H1 (cell line): Measurements from ENCODE around the gene ANK3. TPM values are rescaled to one million over a fixed set of nuclear protein-coding genes. Genes with fewer than 3 reads are reported as not detected.

Source experiments
- CTCF ChIA-PET: fragments of 300-600 bp; sonication (Branson Sonifier 250); formaldehyde crosslinking; loops from one replicate; lab custom pipeline; 2021; ENCODE audit not compliant: partially characterized antibody; lab: Charles Lee
- POLR2A ChIA-PET: fragments of 300-600 bp; sonication (Branson Sonifier 250); formaldehyde crosslinking; loops from one replicate; lab custom pipeline; 2021; ENCODE audit warnings: inconsistent platforms; ENCODE audit not compliant: partially characterized antibody; lab: Charles Lee
- DNase-seq, 2 experiments: peaks; one replicate each; pipeline versions ENCODE4 v3.0.0 to v3.0.0-alpha.2; 2010 to 2022; ENCODE audit warnings: low spot score in 2 of 2, low read depth in 1 of 2, mixed read lengths in 1 of 2
- FAIRE-seq: peaks from 2 replicates; lab custom pipeline; 2011; peaks lifted over from hg19 to GRCh38; lab: Jason Lieb, UNC
- H2AFZ ChIP-seq: 2 replicates; pipeline ENCODE4 v1.8.1; 2012; ENCODE audit warnings: low read length, inconsistent platforms
- H2AK5ac ChIP-seq: 2 replicates; pipeline ENCODE4 v1.6.1; 2013; ENCODE audit warnings: low read depth, low read length
- H2BK120ac ChIP-seq: replicated peaks from 2 replicates; pipeline ENCODE3; 2013; ENCODE audit warnings: low read depth, low read length, inconsistent platforms
- H2BK12ac ChIP-seq: 2 replicates; pipeline ENCODE4 v1.6.1; 2013; ENCODE audit warnings: low read depth, low read length
- H2BK15ac ChIP-seq: 2 replicates; pipeline ENCODE4 v1.6.1; 2013; ENCODE audit warnings: low read length
- H2BK20ac ChIP-seq: 2 replicates; pipeline ENCODE4 v1.6.1; 2013; ENCODE audit warnings: low read length
- H2BK5ac ChIP-seq: 2 replicates; pipeline ENCODE4 v1.6.1; 2013; ENCODE audit warnings: low read depth, low read length
- H3K14ac ChIP-seq: 2 replicates; pipeline ENCODE4 v1.6.1; 2013; ENCODE audit warnings: inconsistent platforms; ENCODE audit not compliant: insufficient read length
- H3K18ac ChIP-seq: 2 replicates; pipeline ENCODE4 v1.6.1; 2013; ENCODE audit warnings: low read length; ENCODE audit errors: extremely low read depth
- H3K23ac ChIP-seq: 2 replicates; pipeline ENCODE4 v1.6.1; 2013; ENCODE audit warnings: inconsistent platforms; ENCODE audit not compliant: insufficient read length
- H3K23me2 ChIP-seq: 2 replicates; pipeline ENCODE4 v1.6.1; 2013; ENCODE audit warnings: low read depth, low read length
- H3K27ac ChIP-seq: 2 replicates; pipeline ENCODE4 v1.6.1; 2011; ENCODE audit warnings: low read depth, low read length, inconsistent platforms
- H3K27me3 ChIP-seq, 4 experiments: replicated peaks in 1 of 4; 1 replicate in 1 of 4; 2 replicates in 3 of 4; pipeline versions ENCODE4 v1.6.1 to v1.8.1; 2011 to 2013; ENCODE audit warnings: low read length in 3 of 4, mild to moderate bottlenecking in 3 of 4, inconsistent platforms in 2 of 4, mixed read lengths in 2 of 4, moderate library complexity in 1 of 4; ENCODE audit not compliant: control insufficient read depth in 3 of 4, insufficient read depth in 3 of 4; ENCODE audit errors: extremely low read depth in 1 of 4
- H3K36me3 ChIP-seq, 4 experiments: 2 replicates each; pipeline versions ENCODE4 v1.6.1 to v1.8.1; 2011 to 2013; ENCODE audit warnings: mild to moderate bottlenecking in 4 of 4, low read length in 3 of 4, moderate library complexity in 2 of 4, control low read depth in 1 of 4, inconsistent platforms in 1 of 4; ENCODE audit not compliant: insufficient read depth in 4 of 4, control insufficient read depth in 2 of 4
- H3K4ac ChIP-seq: replicated peaks from 2 replicates; pipeline ENCODE3; 2013; ENCODE audit warnings: low read length, low read depth, mixed read lengths, inconsistent platforms; ENCODE audit not compliant: insufficient read length
- H3K4me1 ChIP-seq, 4 experiments: replicated peaks in 1 of 4; 1 replicate in 1 of 4; 2 replicates in 3 of 4; pipeline versions ENCODE4 v1.6.1 to v1.8.1; 2011 to 2013; ENCODE audit warnings: low read length in 3 of 4, inconsistent platforms in 2 of 4, mixed read lengths in 1 of 4; ENCODE audit not compliant: insufficient read depth in 4 of 4, control insufficient read depth in 3 of 4
- H3K4me2 ChIP-seq, 2 experiments: 2 replicates each; pipeline versions ENCODE4 v1.6.1 to v1.8.1; 2011 to 2013; ENCODE audit warnings: low read depth in 2 of 2, low read length in 2 of 2, control low read depth in 1 of 2, inconsistent platforms in 1 of 2, mild to moderate bottlenecking in 1 of 2; ENCODE audit not compliant: insufficient read depth in 1 of 2
- H3K4me3 ChIP-seq, 4 experiments: fragments of 200-600, 300-600 bp in 1 of 4; sonication (generic), shearing (Covaris generic), sonication (Bioruptor Twin) in 1 of 4; 2 replicates each; pipeline versions ENCODE4 v1.5.1 to v1.8.1; 2011 to 2016; ENCODE audit warnings: low read length in 4 of 4, low read depth in 3 of 4, control low read depth in 2 of 4, inconsistent platforms in 2 of 4, mild to moderate bottlenecking in 2 of 4, mixed read lengths in 1 of 4, moderate library complexity in 1 of 4; ENCODE audit not compliant: insufficient read depth in 2 of 4; ENCODE audit errors: extremely low read depth in 1 of 4
- H3K56ac ChIP-seq: replicated peaks from 2 replicates; pipeline ENCODE3; 2013; ENCODE audit warnings: low read depth, mild to moderate bottlenecking, mixed read lengths, low read length, inconsistent platforms; ENCODE audit not compliant: insufficient read length
- H3K79me1 ChIP-seq: 2 replicates; pipeline ENCODE4 v1.6.1; 2013; ENCODE audit warnings: low read depth, low read length, control low read depth
- H3K79me2 ChIP-seq, 2 experiments: 2 replicates each; pipeline versions ENCODE4 v1.6.1 to v1.8.1; 2012 to 2013; ENCODE audit warnings: low read length in 2 of 2, mild to moderate bottlenecking in 2 of 2, inconsistent platforms in 1 of 2; ENCODE audit not compliant: insufficient read depth in 2 of 2, control insufficient read depth in 1 of 2
- H3K9ac ChIP-seq, 4 experiments: replicated peaks in 1 of 4; 1 replicate in 1 of 4; 2 replicates in 3 of 4; pipeline versions ENCODE4 v1.6.1 to v1.8.1; 2011 to 2013; ENCODE audit warnings: low read depth in 3 of 4, low read length in 3 of 4, control low read depth in 2 of 4, mild to moderate bottlenecking in 2 of 4, moderate library complexity in 2 of 4, inconsistent platforms in 1 of 4; ENCODE audit errors: extremely low read depth in 1 of 4
- H3K9me3 ChIP-seq, 2 experiments: 2 replicates each; pipeline versions ENCODE4 v1.6.1 to v1.8.1; 2012 to 2013; ENCODE audit warnings: mild to moderate bottlenecking in 2 of 2, moderate library complexity in 2 of 2, control low read depth in 1 of 2, inconsistent platforms in 1 of 2, low read depth in 1 of 2, low read length in 1 of 2, mixed read lengths in 1 of 2; ENCODE audit not compliant: insufficient read depth in 2 of 2
- H4K20me1 ChIP-seq, 2 experiments: replicated peaks in 1 of 2; 2 replicates each; pipeline versions ENCODE3 to v1.8.1; 2011 to 2013; ENCODE audit warnings: inconsistent platforms in 2 of 2, low read length in 2 of 2, mild to moderate bottlenecking in 1 of 2; ENCODE audit not compliant: insufficient read depth in 2 of 2, control insufficient read depth in 1 of 2
- H4K5ac ChIP-seq: 2 replicates; pipeline ENCODE4 v1.6.1; 2013; ENCODE audit warnings: low read length, low read depth, mixed read lengths, inconsistent platforms; ENCODE audit not compliant: insufficient read length
- H4K8ac ChIP-seq: 2 replicates; pipeline ENCODE4 v1.8.0; 2013; ENCODE audit warnings: mild to moderate bottlenecking, moderate library complexity, low read length, inconsistent platforms; ENCODE audit not compliant: insufficient read depth; ENCODE audit errors: extremely low read depth
- H4K91ac ChIP-seq: replicated peaks from 2 replicates; pipeline ENCODE3; 2013; ENCODE audit warnings: low read length, mixed read lengths, inconsistent platforms; ENCODE audit not compliant: insufficient read length
- BRCA1 ChIP-seq: IDR thresholded peaks from 2 replicates; pipeline ENCODE4 v1.6.1; 2012; ENCODE audit warnings: low read depth, low read length, improper control_type of control experiment
- CBX8 ChIP-seq: fragments of 300-800, 300-1000 bp; sonication (generic); IDR thresholded peaks from 2 replicates; pipeline ENCODE4 v1.7.1; 2016; ENCODE audit warnings: low read depth, low read length, borderline replicate concordance
- CHD2 ChIP-seq: IDR thresholded peaks from 2 replicates; pipeline ENCODE4 v1.6.1; 2012; ENCODE audit warnings: low read length, improper control_type of control experiment
- EP300 ChIP-seq, 2 experiments: IDR thresholded peaks; 1 replicate in 1 of 2; 2 replicates in 1 of 2; pipeline ENCODE4 v1.6.1; 2011 to 2012; ENCODE audit warnings: low read depth in 2 of 2, low read length in 2 of 2, mild to moderate bottlenecking in 2 of 2, borderline replicate concordance in 1 of 2, inconsistent platforms in 1 of 2, moderate library complexity in 1 of 2
- NRF1 ChIP-seq: IDR thresholded peaks from 2 replicates; pipeline ENCODE4 v1.6.1; 2011; ENCODE audit warnings: mild to moderate bottlenecking, low read depth, low read length, improper control_type of control experiment
- SP1 ChIP-seq: IDR thresholded peaks from 2 replicates; pipeline ENCODE4 v1.6.1; 2011; ENCODE audit warnings: low read depth, low read length
- WGBS, 2 experiments: shearing (Covaris generic) in 1 of 2; methylation state at CpG; one replicate each; pipeline versions ENCODE4 v1.1.6 to v1.1.7; 2013 to 2015; ENCODE audit warnings: low lambda C conversion rate in 2 of 2, mixed read lengths in 2 of 2, inconsistent platforms in 1 of 2, low coverage in 1 of 2, missing lambda C conversion rate in 1 of 2; ENCODE audit not compliant: insufficient replicate concordance in 2 of 2, insufficient coverage in 1 of 2, insufficient read length in 1 of 2; ENCODE audit errors: extremely low coverage in 1 of 2, missing lambda C conversion rate in 1 of 2; 5-methylcytosine and 5-hydroxymethylcytosine counted together
- polyA plus RNA-seq, 7 experiments: library from polyadenylated mRNA; depleted of rRNA in 3 of 7; stranded (reverse) in 5 of 7; unstranded in 2 of 7; fragments of >200 nt in 5 of 7; fragments of 200-250 nt in 2 of 7; gene quantifications; 1 replicate in 5 of 7; 2 replicates in 1 of 7; 4 replicates in 1 of 7; pipeline versions ENCODE4 v1.2.1 to v1.2.3, GENCODE V29; 2011 to 2013; ENCODE audit warnings: missing spikeins in 2 of 7, mixed read lengths in 2 of 7
- total RNA-seq: library from RNA; stranded (reverse); fragmentation: NEBNext Ultra II Directional; extraction: Animal tissue kit (Norgen Biotek cat#: 25700); gene quantifications from 2 replicates; pipeline ENCODE4 v1.2.1, GENCODE V29; 2021

Gene ANK3
- total and polyA plus RNA-seq, 2 of the 8 experiments (the other 6 are each of a cell fraction or from before 2014, with no cell fraction given): 18.1 to 67.9 TPM

DNA sequence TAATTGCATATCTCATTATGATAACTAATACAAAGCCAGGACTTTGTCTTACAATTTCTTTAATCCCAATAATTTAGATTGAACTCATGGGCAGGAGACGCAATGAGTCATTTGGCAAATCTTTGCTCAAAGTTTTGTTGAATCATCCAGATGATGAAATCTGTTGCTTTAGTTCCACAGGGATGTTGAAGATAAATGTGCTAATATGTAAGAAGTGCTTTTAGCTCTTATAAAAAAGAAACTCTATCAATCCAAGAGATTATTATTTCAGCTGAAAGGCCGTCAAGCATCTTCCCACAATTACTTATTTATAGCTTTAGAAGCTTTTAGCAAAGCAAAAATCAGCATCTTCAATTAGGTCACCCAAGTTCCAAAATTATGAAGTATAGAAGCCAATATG, 36.8 kb upstream of the ANK3 start:
- TF ChIP-seq BRCA1 (no peak), CHD2 (no peak), CBX8 (no peak), EP300 (IDR thresholded peaks at IDR 0.05; ENCODE audit: borderline replicate concordance in 1 of 2, low read depth in 2 of 2, low read length in 2 of 2) (no peak), NRF1 (no peak), SP1 (no peak)
- TF ChIP-seq, all 59 proteins: peak for 0
- H3K4me2 ChIP-seq: no peak overlapping the region
- no peak overlapping the region for H3K4ac ChIP-seq
- no peak overlapping the region for H2AFZ ChIP-seq
- no peak overlapping the region for H2BK15ac ChIP-seq
- no peaks in the 10 kb centered on the region for H3K36me3 ChIP-seq
- no peaks in the 10 kb centered on the region for H4K20me1 ChIP-seq
- peaks cover 0 to 3% (median 0%) of the 10 kb centered on the region in 4 experiments; a peak in 1 of 7 replicates for H3K4me1 ChIP-seq
- no peaks in the 10 kb centered on the region for H3K79me2 ChIP-seq
- no peak overlapping the region for H2BK20ac ChIP-seq
- no peak overlapping the region for H2BK12ac ChIP-seq
- H2AK5ac ChIP-seq: no peak overlapping the region
- H3K56ac ChIP-seq: no peak overlapping the region
- H3K27me3 ChIP-seq: peaks cover 0 to 3% (median 2%) of the 10 kb centered on the region in 4 experiments; a peak in 3 of 7 replicates
- no peak overlapping the region for H4K91ac ChIP-seq
- H2BK5ac ChIP-seq: no peak overlapping the region
- no peak overlapping the region for H3K4me3 ChIP-seq
- POLR2A ChIA-PET: no interaction called here
- H2BK120ac ChIP-seq: no peak overlapping the region
- no peak overlapping the region for H3K18ac ChIP-seq
- CTCF ChIA-PET: interaction anchor here (1.5 to 3.1 kb wide), 3 partner anchors 10 to 188 kb away, joined by 4 to 8 read pairs (median 7); no protein-coding TSS in a partner anchor
- H3K23me2 ChIP-seq: no peaks in the 10 kb centered on the region
- no peak overlapping the region for H3K14ac ChIP-seq
- FAIRE-seq: no peak
- H3K79me1 ChIP-seq: no peaks in the 10 kb centered on the region
- no peak overlapping the region for H4K8ac ChIP-seq
- H3K23ac ChIP-seq: no peak overlapping the region
- no peak for DNase-seq
- WGBS, 2 experiments: 94% methylated on average over 2 of the region's 2 CpGs; no CpG with 5 or more reads in 1 of the 2 experiments
- H4K5ac ChIP-seq: no peak overlapping the region
- H3K27ac ChIP-seq: no peak overlapping the region
- no peaks in the 10 kb centered on the region for H3K9me3 ChIP-seq
- no peak overlapping the region for H3K9ac ChIP-seq
